T-cell (primary cell): Measurements from ENCODE around the gene POLR1D. TPM values are rescaled to one million over a fixed set of nuclear protein-coding genes. Genes with fewer than 3 reads are reported as not detected.

Source experiments
- ATAC-seq, 4 experiments: fragments of 200-7000 bp in 3 of 4; fragments of 150-1000 bp in 1 of 4; cut with Tn5 transposase; replicated peaks in 1 of 4; 1 replicate in 3 of 4; 2 replicates in 1 of 4; pipeline ENCODE4 v1.10.0; 2021; ENCODE audit warnings: moderate library complexity in 3 of 4, mild to moderate bottlenecking in 2 of 4, moderate number of reproducible peaks in 1 of 4
- CTCF ChIA-PET, 2 donors: fragments of 300-600 bp; sonication (Branson Sonifier 250); formaldehyde crosslinking; loops; one replicate each; lab custom pipeline; 2022; ENCODE audit warnings: antibody characterized with exemption in 2 of 2; lab: Charles Lee
- POLR2A ChIA-PET, 2 donors: fragments of 300-600 bp; sonication (Branson Sonifier 250); formaldehyde crosslinking; loops; one replicate each; lab custom pipeline; 2022; ENCODE audit warnings: antibody characterized with exemption in 2 of 2; lab: Charles Lee
- DNase-seq, 35 experiments: peaks; one replicate each; pipeline versions ENCODE4 v3.0.0 to v3.0.0-alpha.2; 2013 to 2023
- H3K27ac ChIP-seq: one replicate; pipeline ENCODE4 v1.5.1; 2013; ENCODE audit warnings: low read length
- H3K27me3 ChIP-seq, 2 experiments: replicated peaks in 1 of 2; 1 replicate in 1 of 2; 2 replicates in 1 of 2; pipeline versions ENCODE4 v1.6.1 to v1.7.0; 2013; ENCODE audit warnings: low read length in 1 of 2, mixed read lengths in 1 of 2; ENCODE audit not compliant: control insufficient read depth in 2 of 2, insufficient read depth in 2 of 2; ENCODE audit errors: extremely low read depth in 1 of 2
- H3K36me3 ChIP-seq, 2 donors: 1 replicate in 1 of 2; 2 replicates in 1 of 2; pipeline versions ENCODE4 v1.6.1 to v1.7.0; 2013; ENCODE audit warnings: low read length in 1 of 2; ENCODE audit not compliant: control insufficient read depth in 2 of 2, insufficient read depth in 1 of 2; ENCODE audit errors: extremely low read depth in 1 of 2
- H3K4me1 ChIP-seq, 2 experiments: 1 replicate in 1 of 2; 2 replicates in 1 of 2; pipeline versions ENCODE4 v1.6.1 to v1.7.0; 2013; ENCODE audit warnings: low read length in 2 of 2, mixed read lengths in 1 of 2; ENCODE audit not compliant: insufficient read depth in 2 of 2, control insufficient read depth in 1 of 2; ENCODE audit errors: extremely low read depth in 1 of 2
- H3K4me3 ChIP-seq, 2 donors: 1 replicate in 1 of 2; 2 replicates in 1 of 2; pipeline versions ENCODE4 v1.5.1 to v1.7.0; 2013; ENCODE audit warnings: mild to moderate bottlenecking in 2 of 2, low read length in 1 of 2, moderate library complexity in 1 of 2; ENCODE audit not compliant: control insufficient read depth in 1 of 2; ENCODE audit errors: extremely low read depth in 1 of 2
- H3K9me3 ChIP-seq: 2 replicates; pipeline ENCODE4 v1.7.0; 2013
- H3K27ac Mint-ChIP-seq, 2 donors: one replicate each; pipeline ENCODE4 v1.8.0; 2020 to 2021; ENCODE audit warnings: mild to moderate bottlenecking in 2 of 2, mixed read lengths in 2 of 2
- H3K27me3 Mint-ChIP-seq, 2 donors: one replicate each; pipeline ENCODE4 v1.8.0; 2021 to 2022; ENCODE audit warnings: mixed read lengths in 2 of 2
- H3K36me3 Mint-ChIP-seq: one replicate; pipeline ENCODE4 v1.8.0; 2021; ENCODE audit warnings: mixed read lengths
- H3K4me1 Mint-ChIP-seq, 3 donors: one replicate each; pipeline ENCODE4 v1.8.0; 2020 to 2022; ENCODE audit warnings: mixed read lengths in 3 of 3, mild to moderate bottlenecking in 1 of 3
- H3K4me3 Mint-ChIP-seq, 3 donors: one replicate each; pipeline ENCODE4 v1.8.0; 2020 to 2022; ENCODE audit warnings: mild to moderate bottlenecking in 3 of 3, mixed read lengths in 3 of 3, moderate library complexity in 3 of 3
- H3K9me3 Mint-ChIP-seq, 3 donors: one replicate each; pipeline ENCODE4 v1.8.0; 2020 to 2022; ENCODE audit warnings: mixed read lengths in 3 of 3
- WGBS: methylation state at CpG from one replicate; pipeline ENCODE4 v1.1.5; 2013; ENCODE audit warnings: missing lambda C conversion rate; ENCODE audit not compliant: insufficient coverage; 5-methylcytosine and 5-hydroxymethylcytosine counted together
- total RNA-seq, 35 experiments: library from RNA in 6 of 35; stranded (reverse) in 6 of 35; fragments of 120-200 nt in 1 of 35; gene quantifications; one replicate each; pipeline versions ENCODE4 v1.2.1 to v1.2.4 and lab custom pipeline; 2013 to 2026

POLR1D gene
- total RNA-seq, 5 donors from 2014 or later (not counting 1 experiment from before 2014, with no cell fraction given) = 136 to 167 (median 139) TPM

GRCh38 chr13:27644302-27644701 is 22.6 kb downstream of the POLR1D start:
- H3K27ac ChIP-seq = no peak overlapping the region
- H3K9me3 ChIP-seq = no peaks in the 10 kb centered on the region
- Mint-ChIP-seq H3K9me3 (no peaks in the 10 kb centered on the region), H3K27me3 (no peaks in the 10 kb centered on the region), H3K4me1 (peaks cover 43 to 55% (median 43%) of the 10 kb centered on the region in 3 donors), H3K27ac (no peak overlapping the region), H3K4me3 (no peak overlapping the region), H3K36me3 (peaks cover 32% of the 10 kb centered on the region)
- no peaks in the 10 kb centered on the region for H3K4me1 ChIP-seq
- peaks cover 0 to 13% of the 10 kb centered on the region in 2 donors for H3K36me3 ChIP-seq
- no peaks in the 10 kb centered on the region for H3K27me3 ChIP-seq
- ATAC-seq (no peak), DNase-seq (no peak)
- POLR2A ChIA-PET = no interaction called here
- WGBS = no CpG with 5 or more reads among the region's 1 CpG
- CTCF ChIA-PET = interaction anchor here (0.7 to 1.0 kb wide), 3 partner anchors 19 to 182 kb away, joined by 3 to 4 read pairs (median 4); no protein-coding TSS in a partner anchor
- H3K4me3 ChIP-seq = no peak overlapping the region

GRCh38 chr13:27650312-27650711 is 28.6 kb downstream of the POLR1D start:
- Histone ChIP-seq H3K27ac (no peak overlapping the region), H3K4me1 (no peaks in the 10 kb centered on the region), H3K36me3 (peaks cover 19 to 36% of the 10 kb centered on the region in 2 donors), H3K9me3 (peaks cover 8% of the 10 kb centered on the region), H3K27me3 (no peaks in the 10 kb centered on the region), H3K4me3 (peak overlapping the region in 1 of 2 donors; percentile 17)
- ChIA-PET POLR2A (no interaction called here), CTCF (no interaction called here)
- ATAC-seq = no peak
- no peak for DNase-seq
- H3K27me3 Mint-ChIP-seq = no peaks in the 10 kb centered on the region
- peaks cover 64% of the 10 kb centered on the region for H3K36me3 Mint-ChIP-seq
- H3K4me3 Mint-ChIP-seq = no peak overlapping the region
- no CpG with 5 or more reads among the region's 1 CpG for WGBS
- H3K27ac Mint-ChIP-seq = no peak overlapping the region
- H3K4me1 Mint-ChIP-seq = peaks cover 3 to 8% (median 6%) of the 10 kb centered on the region in 3 donors
- H3K9me3 Mint-ChIP-seq = peaks cover 0 to 14% (median 7%) of the 10 kb centered on the region in 3 donors

- Mint-ChIP-seq H3K4me1 (peaks cover 3 to 9% (median 5%) of the 10 kb centered on the region in 3 donors), H3K27me3 (no peaks in the 10 kb centered on the region), H3K4me3 (no peak overlapping the region), H3K27ac (no peak overlapping the region), H3K9me3 (peaks cover 0 to 14% (median 7%) of the 10 kb centered on the region in 3 donors), H3K36me3 (peaks cover 45% of the 10 kb centered on the region)
- POLR2A ChIA-PET = no interaction called here
- no peak overlapping the region for H3K27ac ChIP-seq
- H3K36me3 ChIP-seq = peaks cover 19 to 26% of the 10 kb centered on the region in 2 donors
- CTCF ChIA-PET = no interaction called here
- H3K27me3 ChIP-seq = no peaks in the 10 kb centered on the region
- DNase-seq (no peak), ATAC-seq (no peak)
- H3K9me3 ChIP-seq = peaks cover 8% of the 10 kb centered on the region
- WGBS = no CpG with 5 or more reads among the region's 3 CpGs
- H3K4me1 ChIP-seq = no peaks in the 10 kb centered on the region
- no peak overlapping the region for H3K4me3 ChIP-seq
These were observed 32.4 kb downstream of the POLR1D start for GRCh38 chr13:27654059-27654458.

GRCh38 chr13:27654816-27655215 is 33.1 kb downstream of the POLR1D start:
- H3K9me3 Mint-ChIP-seq = peaks cover 0 to 10% (median 4%) of the 10 kb centered on the region in 3 donors
- H3K4me1 Mint-ChIP-seq = peaks cover 5 to 9% (median 5%) of the 10 kb centered on the region in 3 donors
- no peak for DNase-seq
- POLR2A ChIA-PET = no interaction called here
- H3K4me1 ChIP-seq = no peaks in the 10 kb centered on the region
- no peaks in the 10 kb centered on the region for H3K27me3 Mint-ChIP-seq
- no peak overlapping the region for H3K4me3 ChIP-seq
- no peak for ATAC-seq
- peaks cover 8% of the 10 kb centered on the region for H3K9me3 ChIP-seq
- H3K27me3 ChIP-seq = no peaks in the 10 kb centered on the region
- no peak overlapping the region for H3K27ac ChIP-seq
- H3K36me3 ChIP-seq = peaks cover 19 to 24% of the 10 kb centered on the region in 2 donors
- no peak overlapping the region for H3K4me3 Mint-ChIP-seq
- peak overlapping the region in 1 of 2 donors; percentile 62 for H3K27ac Mint-ChIP-seq
- H3K36me3 Mint-ChIP-seq = peaks cover 43% of the 10 kb centered on the region
- CTCF ChIA-PET = no interaction called here
- WGBS = 83% methylated on average over 1 of the region's 1 CpG

GRCh38 chr13:27657724-27658123 is 36.0 kb downstream of the POLR1D start:
- H3K36me3 ChIP-seq = peaks cover 6 to 10% of the 10 kb centered on the region in 2 donors
- WGBS = no CpG with 5 or more reads among the region's 2 CpGs

GRCh38 chr13:27658546-27658945 is 36.9 kb downstream of the POLR1D start:
- ATAC-seq = no peak
- CTCF ChIA-PET = interaction anchor here in 1 of 2 donors (0.6 kb wide), 1 partner anchor 9 kb away, joined by 3 read pairs; no protein-coding TSS in a partner anchor
- Mint-ChIP-seq H3K4me3 (no peak overlapping the region), H3K9me3 (no peaks in the 10 kb centered on the region), H3K27me3 (no peaks in the 10 kb centered on the region), H3K27ac (no peak overlapping the region), H3K36me3 (peaks cover 21% of the 10 kb centered on the region), H3K4me1 (peaks cover 6 to 23% (median 8%) of the 10 kb centered on the region in 3 donors)
- no peaks in the 10 kb centered on the region for H3K9me3 ChIP-seq
- POLR2A ChIA-PET = no interaction called here
- H3K36me3 ChIP-seq = peaks cover 0 to 10% of the 10 kb centered on the region in 2 donors
- no peaks in the 10 kb centered on the region for H3K4me1 ChIP-seq
- no peaks in the 10 kb centered on the region for H3K27me3 ChIP-seq
- H3K4me3 ChIP-seq = no peak overlapping the region
- no peak overlapping the region for H3K27ac ChIP-seq
- no peak for DNase-seq

More at GRCh38 chr13:27657724-27658123, 36.0 kb downstream of the POLR1D start:
- H3K27ac ChIP-seq = no peak overlapping the region
- ChIA-PET POLR2A (no interaction called here), CTCF (no interaction called here)
- no peak overlapping the region for H3K4me3 ChIP-seq
- H3K27ac Mint-ChIP-seq = no peak overlapping the region
- peaks cover 23% of the 10 kb centered on the region for H3K36me3 Mint-ChIP-seq
- H3K4me1 Mint-ChIP-seq = peaks cover 5 to 17% (median 8%) of the 10 kb centered on the region in 3 donors
- no peaks in the 10 kb centered on the region for H3K4me1 ChIP-seq
- no peaks in the 10 kb centered on the region for H3K27me3 Mint-ChIP-seq
- DNase-seq (no peak), ATAC-seq (no peak)
- no peak overlapping the region for H3K4me3 Mint-ChIP-seq
- no peaks in the 10 kb centered on the region for H3K9me3 Mint-ChIP-seq
- no peaks in the 10 kb centered on the region for H3K27me3 ChIP-seq
- H3K9me3 ChIP-seq = no peaks in the 10 kb centered on the region
